CD8-positive, alpha-beta memory T cell (primary cell): ENCODE measurements around the gene ANKRD44. TPM values are rescaled to one million over a fixed set of nuclear protein-coding genes. Genes with fewer than 3 reads are reported as not detected.

Experiments
- CTCF ChIA-PET: fragments of 350-600 bp; sonication (Branson Sonifier 250); formaldehyde crosslinking; loops from one replicate; lab custom pipeline; 2021; ENCODE audit warnings: antibody characterized with exemption; lab: Charles Lee
- POLR2A ChIA-PET: fragments of 350-600 bp; sonication (Branson Sonifier 250); formaldehyde crosslinking; loops from one replicate; lab custom pipeline; 2021; ENCODE audit warnings: antibody characterized with exemption; lab: Charles Lee
- DNase-seq, 5 donors: peaks; one replicate each; pipeline versions ENCODE4 v3.0.0 to v3.0.0-alpha.2; 2020 to 2022; ENCODE audit warnings: mixed read lengths in 1 of 5
- H3K27ac ChIP-seq: one replicate; pipeline ENCODE4 v1.7.0; 2013; ENCODE audit warnings: low read depth, mild to moderate bottlenecking, low read length, moderate library complexity
- H3K27me3 ChIP-seq: 2 replicates; pipeline ENCODE4 v1.7.0; 2013; ENCODE audit warnings: low read length, mild to moderate bottlenecking; ENCODE audit not compliant: insufficient read depth, poor library complexity, severe bottlenecking
- H3K36me3 ChIP-seq: 2 replicates; pipeline ENCODE4 v1.7.0; 2013; ENCODE audit warnings: mild to moderate bottlenecking, low read length, moderate library complexity; ENCODE audit not compliant: insufficient read depth
- H3K4me1 ChIP-seq: 2 replicates; pipeline ENCODE4 v1.7.0; 2013; ENCODE audit warnings: mild to moderate bottlenecking, low read length, moderate library complexity; ENCODE audit not compliant: insufficient read depth
- H3K4me3 ChIP-seq: 2 replicates; pipeline ENCODE4 v1.7.0; 2013; ENCODE audit warnings: mild to moderate bottlenecking, low read length
- H3K9me3 ChIP-seq: 2 replicates; pipeline ENCODE4 v1.7.0; 2013; ENCODE audit warnings: mild to moderate bottlenecking, low read length
- H3K27ac Mint-ChIP-seq, 8 donors: one replicate each; pipeline ENCODE4 v1.8.0; 2020 to 2021; ENCODE audit warnings: mixed read lengths in 8 of 8, mild to moderate bottlenecking in 6 of 8, inconsistent platforms in 3 of 8, moderate library complexity in 3 of 8
- H3K27me3 Mint-ChIP-seq, 2 donors: one replicate each; pipeline ENCODE4 v1.8.0; 2020 to 2021; ENCODE audit warnings: mixed read lengths in 2 of 2, mild to moderate bottlenecking in 1 of 2, moderate library complexity in 1 of 2
- H3K36me3 Mint-ChIP-seq, 3 donors: one replicate each; pipeline ENCODE4 v1.8.0; 2020 to 2021; ENCODE audit warnings: mixed read lengths in 3 of 3, inconsistent platforms in 1 of 3, mild to moderate bottlenecking in 1 of 3
- H3K4me1 Mint-ChIP-seq, 3 donors: one replicate each; pipeline ENCODE4 v1.8.0; 2020 to 2021; ENCODE audit warnings: mixed read lengths in 3 of 3, inconsistent platforms in 1 of 3, mild to moderate bottlenecking in 1 of 3
- H3K4me3 Mint-ChIP-seq, 7 donors: one replicate each; pipeline ENCODE4 v1.8.0; 2020 to 2021; ENCODE audit warnings: mixed read lengths in 7 of 7, mild to moderate bottlenecking in 6 of 7, moderate library complexity in 4 of 7, inconsistent platforms in 2 of 7
- H3K9me3 Mint-ChIP-seq, 5 donors: one replicate each; pipeline ENCODE4 v1.8.0; 2020 to 2022; ENCODE audit warnings: mixed read lengths in 5 of 5, mild to moderate bottlenecking in 3 of 5, moderate library complexity in 2 of 5, inconsistent platforms in 1 of 5
- polyA plus RNA-seq: library from polyadenylated mRNA; unstranded; fragments of 300-500 nt; fragmentation: Illumina TruSeq; gene quantifications from one replicate; pipeline ENCODE4 v1.2.3, GENCODE V29; 2021
- total RNA-seq, 2 experiments: library from RNA; stranded (reverse); gene quantifications; one replicate each; pipeline ENCODE4 v1.2.3, GENCODE V29; 2021

The ANKRD44 gene
- total and polyA plus RNA-seq, 3 experiments from 2014 or later: 90.1 to 150 (median 142) TPM

GRCh38 chr2:197200051-197200761 is 110.4 kb downstream of the ANKRD44 start:
- no peaks in the 10 kb centered on the region for H3K27me3 Mint-ChIP-seq
- H3K9me3 Mint-ChIP-seq: peaks cover 0 to 1% (median 0%) of the 10 kb centered on the region in 5 donors
- no peak for DNase-seq
- Histone ChIP-seq H3K27me3 (no peaks in the 10 kb centered on the region), H3K36me3 (no peaks in the 10 kb centered on the region), H3K4me1 (peaks cover 93% of the 10 kb centered on the region), H3K9me3 (no peaks in the 10 kb centered on the region), H3K4me3 (peak overlapping the region; percentile 35), H3K27ac (peak overlapping the region; percentile 41)
- peak overlapping the region; percentile 27 to 94 (median 89) for H3K4me3 Mint-ChIP-seq
- H3K36me3 Mint-ChIP-seq: peaks cover 14 to 45% (median 20%) of the 10 kb centered on the region in 3 donors
- ChIA-PET CTCF (interaction anchor here (1.2 to 8.0 kb wide), 7 partner anchors 9 to 128 kb away, joined by 3 to 80 read pairs (median 11); partner anchors contain the start of gene ANKRD44), POLR2A (interaction anchor here (1.0 to 2.8 kb wide), 2 partner anchors 9 to 40 kb away, joined by 3 to 23 read pairs; no protein-coding TSS in a partner anchor)
- peaks cover 90 to 97% (median 96%) of the 10 kb centered on the region in 3 donors for H3K4me1 Mint-ChIP-seq
- H3K27ac Mint-ChIP-seq: peak overlapping the region; percentile 88 to 99 (median 97)

- peaks cover 0 to 1% (median 0%) of the 10 kb centered on the region in 5 donors for H3K9me3 Mint-ChIP-seq
- peak overlapping the region; percentile 35 for H3K4me3 ChIP-seq
- peaks cover 14 to 36% (median 18%) of the 10 kb centered on the region in 3 donors for H3K36me3 Mint-ChIP-seq
- H3K4me1 ChIP-seq: peaks cover 91% of the 10 kb centered on the region
- ChIA-PET POLR2A (interaction anchor here (0.6 to 4.9 kb wide), 17 partner anchors 10 to 129 kb away, joined by 3 to 68 read pairs (median 4); partner anchors contain the start of gene ANKRD44), CTCF (interaction anchor here (0.8 to 8.0 kb wide), 25 partner anchors 8 to 130 kb away, joined by 3 to 80 read pairs (median 5); partner anchors contain the start of gene ANKRD44)
- no peaks in the 10 kb centered on the region for H3K27me3 ChIP-seq
- peak overlapping the region; percentile 52 for H3K27ac ChIP-seq
- H3K27me3 Mint-ChIP-seq: no peaks in the 10 kb centered on the region
- peak; percentile 77 to 97 (median 96) for DNase-seq
- H3K4me3 Mint-ChIP-seq: peak overlapping the region; percentile 88 to 94 (median 93)
- H3K9me3 ChIP-seq: no peaks in the 10 kb centered on the region
- H3K27ac Mint-ChIP-seq: peak overlapping the region; percentile 88 to 99 (median 97)
- no peaks in the 10 kb centered on the region for H3K36me3 ChIP-seq
- peaks cover 92 to 97% (median 96%) of the 10 kb centered on the region in 3 donors for H3K4me1 Mint-ChIP-seq
These were observed 111.7 kb downstream of the ANKRD44 start for GRCh38 chr2:197198890-197199289.

GRCh38 chr2:197197895-197198311 is 112.7 kb downstream of the ANKRD44 start:
- ChIA-PET CTCF (interaction anchor here (0.7 to 8.0 kb wide), 19 partner anchors 9 to 158 kb away, joined by 3 to 80 read pairs (median 5); partner anchors contain the start of gene ANKRD44), POLR2A (interaction anchor here (0.6 to 4.9 kb wide), 11 partner anchors 11 to 986 kb away, joined by 3 to 68 read pairs (median 11); partner anchors contain the start of gene ANKRD44)
- Mint-ChIP-seq H3K36me3 (peaks cover 7 to 26% (median 13%) of the 10 kb centered on the region in 3 donors), H3K9me3 (no peaks in the 10 kb centered on the region), H3K27me3 (no peaks in the 10 kb centered on the region), H3K4me1 (peaks cover 86 to 92% (median 91%) of the 10 kb centered on the region in 3 donors), H3K27ac (peak overlapping the region; percentile 92 to 99 (median 98)), H3K4me3 (peak overlapping the region; percentile 87 to 94 (median 92))
- peak in 2 of 5 donors; percentile 50 to 65 for DNase-seq
- H3K4me1 ChIP-seq: peaks cover 87% of the 10 kb centered on the region
- no peaks in the 10 kb centered on the region for H3K27me3 ChIP-seq
- H3K4me3 ChIP-seq: peak overlapping the region; percentile 68
- H3K9me3 ChIP-seq: no peaks in the 10 kb centered on the region
- no peaks in the 10 kb centered on the region for H3K36me3 ChIP-seq
- H3K27ac ChIP-seq: peak overlapping the region; percentile 63

GRCh38 chr2:197196541-197197180 is 113.9 kb downstream of the ANKRD44 start:
- no peaks in the 10 kb centered on the region for H3K36me3 ChIP-seq
- CTCF ChIA-PET: interaction anchor here (0.7 to 8.0 kb wide), 10 partner anchors 10 to 119 kb away, joined by 3 to 80 read pairs (median 10); partner anchors contain the start of gene ANKRD44

GRCh38 chr2:197195518-197195917 is 115.1 kb downstream of the ANKRD44 start:
- no peak overlapping the region for H3K27ac ChIP-seq
- peak overlapping the region; percentile 1 for H3K4me3 ChIP-seq
- Mint-ChIP-seq H3K4me1 (peaks cover 82 to 93% (median 92%) of the 10 kb centered on the region in 3 donors), H3K27ac (peak overlapping the region; percentile 90 to 99 (median 97)), H3K9me3 (no peaks in the 10 kb centered on the region), H3K36me3 (peaks cover 0 to 10% (median 3%) of the 10 kb centered on the region in 3 donors), H3K4me3 (peak overlapping the region; percentile 5 to 94 (median 92)), H3K27me3 (no peaks in the 10 kb centered on the region)
- no peaks in the 10 kb centered on the region for H3K36me3 ChIP-seq
- POLR2A ChIA-PET: interaction anchor here (0.9 to 4.9 kb wide), 3 partner anchors 10 to 115 kb away, joined by 4 to 68 read pairs (median 5); partner anchors contain the start of gene ANKRD44
- peak in 1 of 5 donors; percentile 44 for DNase-seq
- CTCF ChIA-PET: interaction anchor here (0.8 to 8.0 kb wide), 3 partner anchors 115 to 183 kb away, joined by 3 to 80 read pairs (median 3); partner anchors contain the start of gene ANKRD44
- H3K4me1 ChIP-seq: peaks cover 86% of the 10 kb centered on the region
- H3K9me3 ChIP-seq: no peaks in the 10 kb centered on the region
- H3K27me3 ChIP-seq: no peaks in the 10 kb centered on the region

More at GRCh38 chr2:197196541-197197180, 113.9 kb downstream of the ANKRD44 start:
- Mint-ChIP-seq H3K4me3 (peak overlapping the region; percentile 87 to 94 (median 92)), H3K27me3 (no peaks in the 10 kb centered on the region), H3K4me1 (peaks cover 86 to 93% (median 93%) of the 10 kb centered on the region in 3 donors), H3K36me3 (peaks cover 0 to 17% (median 6%) of the 10 kb centered on the region in 3 donors), H3K9me3 (no peaks in the 10 kb centered on the region), H3K27ac (peak overlapping the region; percentile 93 to 99 (median 98))
- no peaks in the 10 kb centered on the region for H3K27me3 ChIP-seq
- DNase-seq: peak in 1 of 5 donors; percentile 24
- H3K4me3 ChIP-seq: peak overlapping the region; percentile 68
- no peaks in the 10 kb centered on the region for H3K9me3 ChIP-seq
- H3K4me1 ChIP-seq: peaks cover 86% of the 10 kb centered on the region
- POLR2A ChIA-PET: interaction anchor here (1.4 to 4.9 kb wide), 3 partner anchors 12 to 113 kb away, joined by 4 to 68 read pairs (median 25); partner anchors contain the start of gene ANKRD44
- H3K27ac ChIP-seq: peak overlapping the region; percentile 63

GRCh38 chr2:197191940-197192322 is 118.6 kb downstream of the ANKRD44 start:
- peak overlapping the region; percentile 72 to 99 (median 88) for H3K27ac Mint-ChIP-seq
- peaks cover 91% of the 10 kb centered on the region for H3K4me1 ChIP-seq
- no peaks in the 10 kb centered on the region for H3K9me3 ChIP-seq
- peak overlapping the region; percentile 4 for H3K4me3 ChIP-seq
- H3K36me3 ChIP-seq: no peaks in the 10 kb centered on the region
- H3K27me3 Mint-ChIP-seq: no peaks in the 10 kb centered on the region
- peak in 4 of 5 donors; percentile 52 to 76 (median 66) for DNase-seq
- ChIA-PET CTCF (interaction anchor here (0.7 to 3.8 kb wide), 23 partner anchors 9 to 192 kb away, joined by 3 to 58 read pairs (median 4); partner anchors contain the start of gene ANKRD44), POLR2A (interaction anchor here (0.5 to 1.2 kb wide), 6 partner anchors 49 to 123 kb away, joined by 3 to 7 read pairs (median 4); partner anchors contain the start of gene ANKRD44)
- no peaks in the 10 kb centered on the region for H3K27me3 ChIP-seq
- peaks cover 0 to 7% (median 3%) of the 10 kb centered on the region in 3 donors for H3K36me3 Mint-ChIP-seq
- H3K27ac ChIP-seq: peak overlapping the region; percentile 45
- no peaks in the 10 kb centered on the region for H3K9me3 Mint-ChIP-seq
- peaks cover 77 to 95% (median 94%) of the 10 kb centered on the region in 3 donors for H3K4me1 Mint-ChIP-seq
- peak overlapping the region; percentile 41 to 78 (median 61) for H3K4me3 Mint-ChIP-seq
